OCI-LY7 (cell line): ENCODE data around the gene TEAD2. TPM values are rescaled to one million over a fixed set of nuclear protein-coding genes. Genes with fewer than 3 reads are reported as not detected.

Experiments
- BruUV-seq: library from RNA; stranded (reverse); fragments of 400-500 nt; replicated peaks from 2 replicates; lab custom pipeline; 2021; lab: Mats Ljungman, UMichigan
- CTCF ChIA-PET: fragments of 300-600 bp; sonication (Branson Sonifier 250); formaldehyde crosslinking; loops from one replicate; lab custom pipeline; 2022; ENCODE audit warnings: antibody characterized with exemption; ENCODE audit not compliant: unreplicated experiment; lab: Charles Lee
- POLR2A ChIA-PET: fragments of 300-600 bp; sonication (Branson Sonifier 250); formaldehyde crosslinking; loops from one replicate; lab custom pipeline; 2022; ENCODE audit warnings: antibody characterized with exemption; lab: Charles Lee
- DNase-seq: peaks from one replicate; pipeline ENCODE4 v3.0.0-alpha.2; 2015; ENCODE audit warnings: low spot score
- H2AFZ ChIP-seq: fragments of 200-600 bp; sonication (generic), shearing (Covaris generic); 2 replicates; pipeline ENCODE4 v1.6.1; 2014; ENCODE audit warnings: mild to moderate bottlenecking, antibody characterized with exemption, low read length, moderate library complexity
- H3K27ac ChIP-seq: fragments of 200-600 bp; sonication (generic); 2 replicates; pipeline ENCODE4 v1.5.1; 2014; ENCODE audit warnings: mixed run types, low read depth, mild to moderate bottlenecking, moderate library complexity, low read length, inconsistent platforms; ENCODE audit not compliant: poor library complexity, severe bottlenecking
- H3K36me3 ChIP-seq: fragments of 200-600 bp; sonication (generic); 2 replicates; pipeline ENCODE4 v1.6.1; 2014; ENCODE audit warnings: mild to moderate bottlenecking, antibody characterized with exemption, low read length, moderate library complexity, mixed read lengths; ENCODE audit not compliant: insufficient read depth
- H3K4me1 ChIP-seq: fragments of 200-600 bp; sonication (generic); 2 replicates; pipeline ENCODE4 v1.5.1; 2014; ENCODE audit warnings: mild to moderate bottlenecking, low read length; ENCODE audit not compliant: insufficient read depth, poor library complexity, severe bottlenecking
- H3K4me2 ChIP-seq: fragments of 200-600 bp; sonication (generic); 2 replicates; pipeline ENCODE4 v1.6.1; 2014; ENCODE audit warnings: mild to moderate bottlenecking, low read length
- H3K4me3 ChIP-seq: fragments of 200-600 bp; sonication (generic); 2 replicates; pipeline ENCODE4 v1.5.1; 2014; ENCODE audit warnings: mild to moderate bottlenecking, low read depth, low read length; ENCODE audit not compliant: poor library complexity, severe bottlenecking
- H3K79me2 ChIP-seq: fragments of 200-600 bp; sonication (generic); 2 replicates; pipeline ENCODE4 v1.6.1; 2016; ENCODE audit warnings: low read depth, mild to moderate bottlenecking, low read length, moderate library complexity, mixed read lengths; ENCODE audit not compliant: insufficient read depth
- H3K9me2 ChIP-seq: fragments of 200-600 bp; sonication (generic); 2 replicates; pipeline ENCODE4 v1.6.1; 2016; ENCODE audit warnings: mild to moderate bottlenecking, low read length, mixed read lengths; ENCODE audit not compliant: insufficient read depth
- H3K9me3 ChIP-seq: fragments of 200-600 bp; sonication (generic); 2 replicates; pipeline ENCODE4 v1.6.1; 2014; ENCODE audit warnings: mild to moderate bottlenecking, mixed run types, low read length, mixed read lengths
- H4K20me1 ChIP-seq: fragments of 200-600 bp; sonication (generic); 2 replicates; pipeline ENCODE4 v1.6.1; 2014; ENCODE audit warnings: mild to moderate bottlenecking, antibody characterized with exemption, low read length, moderate library complexity, mixed read lengths; ENCODE audit not compliant: insufficient read depth
- CTCF ChIP-seq: fragments of 200-600 bp; sonication (generic); conservative IDR thresholded peaks from 2 replicates; pipeline ENCODE4 v1.5.1; 2014; ENCODE audit warnings: mild to moderate bottlenecking, antibody characterized with exemption, low read length, moderate library complexity, mixed read lengths
- EZH2phosphoT487 ChIP-seq: fragments of 200-600 bp; sonication (generic); IDR thresholded peaks from 2 replicates; pipeline ENCODE4 v1.6.1; 2018; ENCODE audit warnings: low read depth, borderline replicate concordance, mild to moderate bottlenecking, mixed run types, antibody characterized with exemption, low read length, moderate library complexity, mixed read lengths
- intact Hi-C: fragments of 100-400 bp; cut with micrococcal nuclease; formaldehyde crosslinking; loops from one replicate; pipeline ENCODE4 v1.10.0; 2022; ENCODE audit not compliant: unreplicated experiment
- total RNA-seq, 2 experiments: library from RNA; depleted of rRNA in 1 of 2; stranded (reverse); fragments of >200 nt in 1 of 2; shearing (Covaris generic) in 1 of 2; gene quantifications; 2 replicates each; pipeline ENCODE4 v1.2.3, GENCODE V29; 2014 to 2022

TEAD2 gene
- total RNA-seq, 2 experiments from 2014 or later: 4.9 to 5.3 TPM

DNA sequence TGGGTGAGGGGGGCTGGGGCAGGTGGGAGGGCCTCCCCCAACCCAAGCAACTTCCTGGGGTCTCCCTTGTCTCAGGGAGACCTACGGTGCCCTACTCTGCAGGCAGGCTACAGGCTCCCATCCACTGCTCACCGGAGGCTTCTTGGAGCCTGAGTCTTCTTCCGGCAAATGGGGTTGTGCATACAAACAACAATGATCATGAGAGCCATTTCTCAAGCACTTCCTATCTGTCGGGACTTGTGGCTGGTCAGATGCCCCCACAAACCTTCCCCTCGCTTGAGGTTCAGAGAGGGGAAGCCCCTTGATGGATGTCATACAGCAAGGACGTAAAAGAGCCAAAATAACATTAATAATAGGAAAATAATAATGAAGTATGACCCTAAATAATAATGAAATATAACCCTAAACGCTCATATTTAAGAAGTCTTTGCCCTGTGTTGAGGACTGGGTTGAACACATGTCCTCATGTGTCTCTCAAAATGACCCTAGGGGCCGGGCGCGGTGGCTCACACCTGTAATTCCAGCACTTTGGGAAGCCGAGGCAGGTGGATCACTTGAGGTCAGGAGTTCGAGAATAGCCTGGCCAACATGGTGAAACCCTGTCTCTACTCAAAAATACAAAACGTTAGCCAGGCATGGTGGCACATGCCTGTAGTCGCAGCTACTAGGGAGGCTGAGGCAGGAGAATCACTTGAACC, 26.3 kb downstream of the TEAD2 start:
- peak; percentile 70 for DNase-seq
- H3K4me2 ChIP-seq: peak overlapping the region; percentile 100
- POLR2A ChIA-PET: interaction anchor here (0.6 to 1.2 kb wide), 6 partner anchors 12 to 55 kb away, joined by 3 to 7 read pairs (median 4); no protein-coding TSS in a partner anchor
- H3K9me3 ChIP-seq: no peaks in the 10 kb centered on the region
- peak overlapping the region; percentile 98 for H3K27ac ChIP-seq
- BruUV-seq: TSS peak; percentile 92
- H3K4me3 ChIP-seq: peak overlapping the region; percentile 76
- H3K79me2 ChIP-seq: peaks cover 52% of the 10 kb centered on the region
- H3K4me1 ChIP-seq: peaks cover 79% of the 10 kb centered on the region
- H3K9me2 ChIP-seq: no peaks in the 10 kb centered on the region
- CTCF ChIA-PET: interaction anchor here (0.6 kb wide), 1 partner anchor 44 kb away, joined by 3 read pairs; no protein-coding TSS in a partner anchor
- TF ChIP-seq CTCF (no peak), EZH2phosphoT487 (no peak)
- H3K36me3 ChIP-seq: peaks cover 43% of the 10 kb centered on the region
- peaks cover 10% of the 10 kb centered on the region; the same call in 1 of the 2 replicates for H4K20me1 ChIP-seq
- no peak overlapping the region for H2AFZ ChIP-seq
- intact Hi-C loops: loop anchor here (10.0 kb wide), 1 partner anchor 109 kb away; the partner anchor contains the start of gene SLC17A7

DNA sequence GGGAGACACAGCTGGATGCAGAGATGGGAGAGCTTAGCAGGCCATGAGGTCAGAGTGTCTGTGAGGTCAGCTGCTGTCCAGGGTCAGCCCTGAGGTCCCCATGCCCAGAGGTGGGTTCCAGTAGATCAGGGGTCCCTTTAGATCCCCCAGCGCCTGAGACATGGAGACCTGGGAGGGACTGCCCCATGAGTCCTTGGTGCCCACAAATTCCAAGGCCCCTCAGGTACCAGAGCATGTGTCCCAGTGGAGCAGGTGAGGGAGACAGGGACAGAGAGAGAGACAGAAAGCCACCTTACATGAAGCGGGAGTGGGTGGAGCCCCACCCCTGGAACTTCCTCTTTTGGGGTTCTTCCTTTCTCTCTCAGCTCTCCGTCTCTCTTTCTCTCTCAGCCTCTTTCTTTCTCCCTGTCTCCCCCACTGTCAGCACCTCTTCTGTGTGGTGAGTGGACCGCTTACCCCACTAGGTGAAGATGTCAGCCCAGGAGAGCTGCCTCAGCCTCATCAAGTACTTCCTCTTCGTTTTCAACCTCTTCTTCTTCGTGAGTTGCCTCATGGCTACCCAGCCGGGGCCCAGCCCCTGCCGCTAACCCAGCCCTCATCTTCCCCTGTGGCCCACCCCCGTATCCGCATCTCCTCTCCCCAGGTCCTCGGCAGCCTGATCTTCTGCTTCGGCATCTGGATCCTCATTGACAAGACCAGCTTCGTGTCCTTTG, 27.0 kb downstream of the TEAD2 start, which contains the start of gene CD37:
Gene CD37 (plus strand): TSS at position 336 of the 713 bp plus-strand sequence. CDS start 135 bp downstream, at position 471.
- H3K4me2 ChIP-seq: peak within 1 kb of the TSS; percentile 100
- H4K20me1 ChIP-seq: peaks cover 10% of the 10 kb centered on the region; the same call in 1 of the 2 replicates
- H3K4me3 ChIP-seq: peak within 1 kb of the TSS; percentile 76
- DNase-seq: peak; percentile 82
- TF ChIP-seq EZH2phosphoT487 (no peak), CTCF (no peak)
- no peaks in the 10 kb centered on the region for H3K9me3 ChIP-seq
- POLR2A ChIA-PET: interaction anchor here (0.6 to 1.6 kb wide), 5 partner anchors 9 to 56 kb away, joined by 3 to 8 read pairs (median 6); no protein-coding TSS in a partner anchor
- peaks cover 79% of the 10 kb centered on the region for H3K4me1 ChIP-seq
- H2AFZ ChIP-seq: no peak within 1 kb of the TSS
- intact Hi-C loops: loop anchor here (10.0 kb wide), 1 partner anchor 110 kb away; the partner anchor contains the start of gene SLC17A7
- no peaks in the 10 kb centered on the region for H3K9me2 ChIP-seq
- CTCF ChIA-PET: interaction anchor here (0.6 kb wide), 1 partner anchor 45 kb away, joined by 3 read pairs; no protein-coding TSS in a partner anchor
- peaks cover 58% of the 10 kb centered on the region for H3K79me2 ChIP-seq
- TSS peak; percentile 67 for BruUV-seq
- H3K36me3 ChIP-seq: peaks cover 39% of the 10 kb centered on the region
- H3K27ac ChIP-seq: peak within 1 kb of the TSS; percentile 98
